Hematopoietic multipotent progenitor cell treated with erythropoietin and hydrocortisone succinate and interleukin-3 and kit ligand, for 8 days (in vitro differentiated cells): Measurements from ENCODE around the gene RUVBL2.
A peak's percentile ranks its signal among the peaks of the same experiment; 100 is the strongest.

Experiments
- DNase-seq: peaks from one replicate; pipeline ENCODE4 v3.0.0-alpha.2; 2015

The RUVBL2 gene

GRCh38 chr19:48989701-48990291 is 3.9 kb upstream of the RUVBL2 start:
- no peak for DNase-seq

GRCh38 chr19:48990400-48990799 is 3.3 kb upstream of the RUVBL2 start:
- DNase-seq, result no peak

- no peak for DNase-seq
Observed at GRCh38 chr19:48991011-48991609, 2.6 kb upstream of the RUVBL2 start.

- DNase-seq, result peak; percentile 45
Observed at GRCh38 chr19:48991873-48992580, 1.7 kb upstream of the RUVBL2 start.

GRCh38 chr19:48992581-48993174 is 1.0 kb upstream of the RUVBL2 start:
- DNase-seq, result no peak

- DNase-seq, result peak; percentile 24
Observed at GRCh38 chr19:48994035-48994386, 324 bp downstream of the RUVBL2 start.

GRCh38 chr19:48997972-48998371 is 4.3 kb downstream of the RUVBL2 start:
- DNase-seq, result peak; percentile 81

GRCh38 chr19:48999481-49000325 is 6.0 kb downstream of the RUVBL2 start:
- peak; percentile 73 for DNase-seq

GRCh38 chr19:49004133-49004532 is 10.4 kb downstream of the RUVBL2 start:
- no peak for DNase-seq

GRCh38 chr19:49004964-49005614 is 11.4 kb downstream of the RUVBL2 start:
- DNase-seq, result no peak

GRCh38 chr19:49006905-49007304 is 13.2 kb downstream of the RUVBL2 start:
- no peak for DNase-seq

- DNase-seq, result no peak
Observed at GRCh38 chr19:49009828-49010227, 16.1 kb downstream of the RUVBL2 start.

GRCh38 chr19:49010453-49010852 is 16.8 kb downstream of the RUVBL2 start:
- no peak for DNase-seq

GRCh38 chr19:49011194-49011593 is 17.5 kb downstream of the RUVBL2 start:
- DNase-seq, result no peak

- DNase-seq, result no peak
Observed at GRCh38 chr19:49014123-49014869, 20.6 kb downstream of the RUVBL2 start.

- DNase-seq, result no peak
Observed at GRCh38 chr19:49014870-49015255, 21.2 kb downstream of the RUVBL2 start.

GRCh38 chr19:49016067-49016839 is 22.6 kb downstream of the RUVBL2 start:
- no peak for DNase-seq

GRCh38 chr19:49017041-49017665 is 23.5 kb downstream of the RUVBL2 start, which contains the start of gene LHB:
Gene LHB (minus strand): TSS chr19:49017091. CDS start chr19:49017081, 10 bp downstream.
- no peak for DNase-seq

GRCh38 chr19:49017666-49018351 is 24.1 kb downstream of the RUVBL2 start:
- peak; percentile 62 for DNase-seq
